NCI-H2227 (cell line): ENCODE measurements around the gene FAM163A.
"Not testable (repeated sequence)": the region's sequence is repeated elsewhere in the genome, so short reads cannot be mapped to it uniquely, and the experiment has no call there.

Experiments used
- DNase-seq: peaks from one replicate; lab custom pipeline; 2025; ENCODE audit not compliant: unreplicated experiment; lab: John Stamatoyannopoulos, UW

Gene FAM163A

DNA sequence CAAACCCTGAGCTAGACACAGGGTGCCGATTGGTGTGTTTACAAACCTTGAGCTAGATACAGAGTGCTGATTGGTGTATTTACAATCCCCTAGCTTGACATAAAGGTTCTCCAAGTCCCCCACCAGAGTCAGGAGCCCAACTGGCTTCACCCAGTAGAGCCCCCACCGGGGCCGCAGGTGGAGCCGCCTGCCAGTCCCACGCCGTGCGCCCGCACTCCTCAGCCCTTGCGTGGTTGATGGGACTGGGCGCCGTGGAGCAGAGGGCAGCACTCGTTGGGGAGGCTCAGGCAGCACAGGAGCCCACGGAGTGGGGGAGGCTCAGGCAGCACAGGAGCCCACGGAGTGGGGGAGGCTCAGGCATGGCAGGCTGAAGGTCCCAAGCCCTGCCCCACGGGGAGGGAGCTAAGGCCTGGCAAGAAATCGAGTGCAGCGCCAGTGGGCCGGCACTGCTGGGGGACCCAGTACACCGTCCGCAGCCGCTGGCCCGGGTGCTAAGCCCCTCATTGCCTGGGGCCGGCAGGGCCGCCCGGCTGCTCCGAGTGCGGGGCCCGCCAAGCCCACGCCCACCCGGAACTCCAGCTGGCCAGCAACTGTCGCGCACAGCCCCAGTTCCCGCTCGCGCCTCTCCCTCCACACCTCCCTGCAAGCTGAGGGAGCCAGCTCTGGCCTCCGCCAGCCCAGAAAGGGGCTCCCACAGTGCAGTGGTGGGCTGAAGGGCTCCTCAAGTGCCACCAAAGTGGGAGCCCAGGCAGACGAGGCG lies 93.8 kb downstream of the FAM163A start:
- DNase-seq: not testable (repeated sequence)

GRCh38 chr1:179840107-179840506 lies 97.0 kb downstream of the FAM163A start:
- DNase-seq: no peak

DNA sequence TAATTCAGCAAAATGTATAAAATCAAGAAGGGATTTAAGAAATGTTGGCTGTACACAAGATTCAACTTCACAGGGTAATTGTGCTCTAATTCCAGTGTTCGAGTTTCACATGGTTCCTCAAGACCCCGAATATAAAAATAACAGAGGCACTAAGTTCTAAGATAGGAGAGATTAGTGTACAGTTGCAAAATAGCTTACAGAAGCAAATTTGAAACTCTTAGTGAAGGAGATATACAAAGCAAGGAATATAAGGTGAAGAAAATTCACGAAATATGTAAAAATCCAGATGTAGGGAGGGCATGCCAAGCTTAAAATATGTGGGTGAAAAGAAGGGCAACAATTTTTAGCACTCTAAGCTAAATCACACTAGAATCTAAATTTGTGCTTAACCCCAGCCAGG lies 105.1 kb downstream of the FAM163A start:
- no peak for DNase-seq

DNA sequence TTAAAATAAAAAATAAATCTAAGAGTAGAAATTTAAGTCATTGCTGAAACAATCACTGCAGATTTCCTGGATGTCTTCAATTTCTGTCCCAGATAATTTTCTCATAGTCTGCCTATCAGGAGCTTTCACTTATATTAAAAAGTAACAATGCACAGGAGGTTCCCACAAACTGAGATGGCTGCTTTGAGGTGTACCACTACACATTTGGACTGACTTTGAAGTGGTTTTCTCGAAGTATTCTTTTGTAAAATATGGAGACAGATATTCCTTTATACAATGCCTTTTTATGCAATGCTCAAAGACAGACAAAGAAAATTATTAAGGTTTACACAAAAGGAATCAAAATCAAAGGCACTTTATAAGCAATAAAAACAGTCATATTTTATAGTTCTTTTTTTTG lies 110.0 kb downstream of the FAM163A start:
- DNase-seq: no peak

DNA sequence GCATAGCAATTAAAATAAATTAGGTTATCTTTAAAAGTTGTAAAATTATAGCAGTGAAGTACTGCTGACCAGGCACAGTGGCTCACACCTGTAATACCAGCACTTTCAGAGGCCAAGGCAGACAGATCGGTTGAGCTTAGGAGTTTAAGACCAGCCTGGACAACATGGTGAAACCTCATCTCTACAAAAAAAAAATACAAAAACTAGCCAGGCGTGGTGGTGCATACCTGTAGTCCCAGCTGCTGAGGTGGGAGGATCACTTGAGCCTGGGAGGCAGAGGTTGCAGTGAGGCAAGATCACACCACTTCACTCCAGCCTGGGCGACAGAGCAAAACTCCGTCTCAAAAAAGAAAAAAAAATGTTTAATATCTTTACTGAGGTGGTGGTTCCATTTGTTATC lies 112.7 kb downstream of the FAM163A start:
- DNase-seq: not testable (repeated sequence)

GRCh38 chr1:179856296-179856695 lies 113.2 kb downstream of the FAM163A start:
- DNase-seq: no peak

DNA sequence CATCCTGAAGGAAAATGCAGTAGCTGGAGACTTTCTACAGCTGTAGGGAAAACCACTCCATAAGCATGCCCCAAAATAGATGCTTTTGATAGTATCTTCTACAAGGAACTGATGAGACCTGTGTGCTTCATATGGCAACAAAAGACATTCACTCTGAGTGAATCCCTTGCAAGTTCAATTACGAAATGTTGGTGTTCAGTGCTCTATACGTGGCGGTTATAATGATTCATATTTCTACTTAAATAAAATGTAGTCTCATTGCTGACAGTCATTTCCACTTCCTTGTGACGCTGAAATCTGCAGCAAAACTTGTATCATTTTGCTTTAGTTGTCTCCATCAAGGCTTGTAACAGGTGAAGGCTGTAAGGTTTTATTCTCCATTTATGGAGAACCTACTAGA lies 113.9 kb downstream of the FAM163A start:
- DNase-seq: no peak

DNA sequence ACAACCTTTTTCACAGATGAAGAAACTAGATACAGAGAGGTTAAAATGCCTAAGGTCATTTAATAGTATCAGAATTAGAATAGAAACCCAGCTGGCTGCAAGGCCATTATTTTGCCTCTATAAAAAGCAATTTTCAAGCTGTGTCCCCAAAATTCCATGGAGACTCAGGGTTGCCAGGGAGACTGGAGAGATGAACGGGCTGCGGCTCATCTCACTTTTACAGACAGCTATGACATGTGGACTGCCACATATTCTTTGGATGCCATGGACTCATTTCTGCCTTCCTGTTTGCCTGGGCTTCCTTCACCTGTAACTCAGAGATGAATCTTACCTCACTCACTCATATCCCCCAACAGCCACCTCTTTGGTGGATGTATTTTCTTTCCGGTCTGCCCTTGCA lies 117.6 kb downstream of the FAM163A start:
- peak; percentile 14 for DNase-seq

DNA sequence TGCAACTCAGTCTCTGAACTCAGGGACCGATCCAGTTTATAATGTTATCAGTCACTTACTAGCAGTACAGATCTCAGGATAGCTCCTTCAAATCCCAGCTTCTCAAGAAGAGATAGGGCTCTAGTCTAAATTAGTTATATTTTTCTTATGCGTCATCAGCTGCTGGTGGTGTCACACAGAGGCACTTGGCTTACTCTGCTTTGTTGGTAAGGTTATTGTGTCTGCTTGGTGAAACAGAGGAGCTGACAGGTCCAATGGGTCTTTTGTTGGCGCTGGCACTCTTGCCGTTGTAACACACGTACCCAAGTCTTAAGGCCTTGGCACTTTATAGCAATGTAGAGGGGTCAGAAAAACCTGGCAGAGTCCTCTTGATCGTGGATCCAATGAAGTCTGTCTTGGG lies 122.3 kb downstream of the FAM163A start:
- DNase-seq: no peak
